ENCODE results near the gene LRRC4C. TPM values are rescaled to one million over a fixed set of nuclear protein-coding genes. Genes with fewer than 3 reads are reported as not detected.
"Not testable (repeated sequence)": the region's sequence is repeated elsewhere in the genome, so short reads cannot be mapped to it uniquely, and the experiment has no call there.

Gene LRRC4C
- total RNA-seq, 1 experiment from 2014 or later = 0.13 TPM

DNA sequence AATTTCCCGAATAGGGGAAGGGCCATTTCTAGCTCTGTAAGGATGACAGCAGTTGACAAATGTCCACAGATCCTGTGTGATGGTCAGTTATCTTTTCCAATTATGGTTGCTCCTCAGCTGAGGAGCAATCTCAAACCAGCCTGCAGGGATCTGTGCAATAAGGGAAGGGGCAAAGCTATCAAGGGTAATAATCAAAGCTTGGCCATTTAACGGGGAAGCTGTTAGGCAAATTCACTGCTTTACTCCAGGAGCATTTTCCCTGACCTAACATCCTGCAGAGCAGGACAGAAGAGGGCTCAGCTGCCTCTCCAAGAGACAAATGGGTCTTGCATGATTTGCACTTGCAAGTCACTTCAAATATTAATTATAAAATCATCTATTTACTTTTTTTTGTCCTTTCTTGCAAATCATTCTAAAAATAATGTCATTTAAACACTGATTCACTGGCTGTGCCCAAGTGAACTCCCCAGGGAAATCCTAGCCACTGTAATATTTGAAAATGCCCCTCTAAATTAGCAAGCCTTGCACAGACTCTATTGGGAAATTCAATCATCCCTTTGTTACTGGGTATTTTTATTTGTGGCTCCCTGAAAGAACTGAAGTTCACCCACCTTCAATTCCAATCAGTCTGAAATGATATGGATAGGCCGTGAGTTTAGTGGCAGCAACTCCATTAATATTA is 1256.7 kb downstream of the LRRC4C start:
- no peak overlapping the region for H4K91ac ChIP-seq (ENCODE audit: insufficient read length, low read depth, low read length)
- H2BK5ac ChIP-seq (ENCODE audit: insufficient read length, low read length) = no peak overlapping the region
- no peak overlapping the region for H3K27ac ChIP-seq (ENCODE audit: insufficient read length, low read depth, low read length)
- no peaks in the 10 kb centered on the region for H3K4me1 ChIP-seq (ENCODE audit: insufficient read depth, low read length)
- no peak overlapping the region for H4K5ac ChIP-seq (ENCODE audit: insufficient read length, low read depth, low read length)
- H3K9me3 ChIP-seq (ENCODE audit: control insufficient read depth, low read depth, low read length) = no peaks in the 10 kb centered on the region
- no peak overlapping the region for H3K23ac ChIP-seq (ENCODE audit: insufficient read length, low read depth, low read length)
- no peak overlapping the region for H3K4me2 ChIP-seq (ENCODE audit: insufficient read depth, insufficient read length, low read length)
- no peaks in the 10 kb centered on the region for H4K20me1 ChIP-seq (ENCODE audit: control insufficient read depth, insufficient read depth, insufficient read length)
- Mint-ChIP-seq H3K27ac (no peak overlapping the region), H3K9me3 (no peaks in the 10 kb centered on the region; a peak in 2 of 5 replicates), H3K4me3 (no peak overlapping the region; a peak in 1 of 5 replicates), H3K27me3 (ENCODE audit: low read depth) (peaks cover 97% of the 10 kb centered on the region), H3K36me3 (ENCODE audit: insufficient read depth in 1 of 3, low read depth in 3 of 3) (no peaks in the 10 kb centered on the region), H3K4me1 (peaks cover 36 to 44% of the 10 kb centered on the region in 2 experiments)
- no peaks in the 10 kb centered on the region for H3K23me2 ChIP-seq (ENCODE audit: insufficient read length, low read depth, low read length, poor library complexity, severe bottlenecking)
- H2BK120ac ChIP-seq (ENCODE audit: low read depth, low read length, poor library complexity, severe bottlenecking) = no peak overlapping the region
- H3K9ac ChIP-seq (ENCODE audit: extremely low read depth, insufficient read length, low read length) = no peak overlapping the region
- no CpG with 5 or more reads among the region's 3 CpGs for WGBS (ENCODE audit: extremely low coverage, insufficient read length, low lambda C conversion rate)
- TF ChIP-seq CTCF (conservative IDR thresholded peaks at IDR 0.05) = no peak
- H3K4ac ChIP-seq (ENCODE audit: low read depth, low read length) = no peak overlapping the region
- H2BK12ac ChIP-seq (ENCODE audit: insufficient read length, low read depth, low read length) = no peak overlapping the region
- H2AK5ac ChIP-seq (ENCODE audit: insufficient read length, low read length) = no peak overlapping the region
- H3K79me2 ChIP-seq (ENCODE audit: insufficient read depth, low read length) = no peaks in the 10 kb centered on the region
- no peak for DNase-seq
- no peak overlapping the region for H4K8ac ChIP-seq (replicated peaks; ENCODE audit: insufficient read length, low read depth, low read length)
- H2BK20ac ChIP-seq (ENCODE audit: low read depth, low read length, poor library complexity, severe bottlenecking) = no peak overlapping the region
- H3K56ac ChIP-seq (ENCODE audit: insufficient read length, low read depth, low read length) = no peak overlapping the region
- no peak overlapping the region for H3T11ph ChIP-seq (ENCODE audit: low read length)
- H2BK15ac ChIP-seq (ENCODE audit: low read depth, low read length) = no peak overlapping the region
- no peaks in the 10 kb centered on the region for H3K79me1 ChIP-seq (ENCODE audit: insufficient read depth, low read depth, low read length, poor library complexity, severe bottlenecking)
- H3K27me3 ChIP-seq (ENCODE audit: insufficient read depth, low read length) = peaks cover 58% of the 10 kb centered on the region
- no peak overlapping the region for H3K18ac ChIP-seq (ENCODE audit: insufficient read length, low read depth, low read length)
- no peak overlapping the region for H2AFZ ChIP-seq (ENCODE audit: low read length)
- no peak overlapping the region for H3K14ac ChIP-seq (ENCODE audit: insufficient read depth, low read length)

DNA sequence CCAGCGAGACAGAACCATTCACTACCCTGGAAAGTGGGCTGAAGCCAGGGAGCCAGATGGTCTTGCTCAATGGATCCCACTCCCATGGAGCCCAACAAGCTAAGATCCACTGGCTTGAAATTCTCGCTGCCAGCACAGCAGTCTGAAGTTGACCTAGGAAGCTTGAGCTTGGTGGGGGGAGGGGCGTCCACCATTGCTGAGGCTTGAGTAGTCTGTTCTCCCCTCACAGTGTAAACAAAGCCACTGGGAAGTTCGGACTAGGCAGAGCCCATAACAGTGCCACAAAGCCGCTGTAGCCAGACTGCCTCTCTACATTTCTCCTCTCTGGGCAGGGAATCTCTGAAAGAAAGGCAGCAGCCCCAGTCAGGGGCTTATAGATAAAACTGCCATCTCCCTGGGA is 1266.9 kb downstream of the LRRC4C start:
- not testable (repeated sequence) for H3K79me2 ChIP-seq (ENCODE audit: insufficient read depth, low read length); H3K23ac ChIP-seq (ENCODE audit: insufficient read length, low read depth, low read length); H3K14ac ChIP-seq (ENCODE audit: insufficient read depth, low read length); H2BK20ac ChIP-seq (ENCODE audit: low read depth, low read length, poor library complexity, severe bottlenecking); H3K4me2 ChIP-seq (ENCODE audit: insufficient read depth, insufficient read length, low read length); H2BK15ac ChIP-seq (ENCODE audit: low read depth, low read length); H4K91ac ChIP-seq (ENCODE audit: insufficient read length, low read depth, low read length); H2BK12ac ChIP-seq (ENCODE audit: insufficient read length, low read depth, low read length); H4K20me1 ChIP-seq (ENCODE audit: control insufficient read depth, insufficient read depth, insufficient read length); H3K4ac ChIP-seq (ENCODE audit: low read depth, low read length); H3K9me3 ChIP-seq (ENCODE audit: control insufficient read depth, low read depth, low read length); H3K27me3 ChIP-seq (ENCODE audit: insufficient read depth, low read length); H2AK5ac ChIP-seq (ENCODE audit: insufficient read length, low read length); H3K4me1 ChIP-seq (ENCODE audit: insufficient read depth, low read length); H3K36me3 Mint-ChIP-seq (ENCODE audit: insufficient read depth in 1 of 3, low read depth in 3 of 3); H3K4me3 Mint-ChIP-seq; H3K79me1 ChIP-seq (ENCODE audit: insufficient read depth, low read depth, low read length, poor library complexity, severe bottlenecking); DNase-seq; H3K9me3 Mint-ChIP-seq; H4K8ac ChIP-seq (replicated peaks; ENCODE audit: insufficient read length, low read depth, low read length); H4K5ac ChIP-seq (ENCODE audit: insufficient read length, low read depth, low read length); H3K27ac Mint-ChIP-seq; H2BK120ac ChIP-seq (ENCODE audit: low read depth, low read length, poor library complexity, severe bottlenecking); H3K23me2 ChIP-seq (ENCODE audit: insufficient read length, low read depth, low read length, poor library complexity, severe bottlenecking); H2AFZ ChIP-seq (ENCODE audit: low read length); H3K9ac ChIP-seq (ENCODE audit: extremely low read depth, insufficient read length, low read length); H2BK5ac ChIP-seq (ENCODE audit: insufficient read length, low read length); H3K27ac ChIP-seq (ENCODE audit: insufficient read length, low read depth, low read length); H3K56ac ChIP-seq (ENCODE audit: insufficient read length, low read depth, low read length); H3T11ph ChIP-seq (ENCODE audit: low read length); H3K18ac ChIP-seq (ENCODE audit: insufficient read length, low read depth, low read length)
- no CpG with 5 or more reads among the region's 5 CpGs for WGBS (ENCODE audit: extremely low coverage, insufficient read length, low lambda C conversion rate)
- peaks cover 52% of the 10 kb centered on the region for H3K27me3 Mint-ChIP-seq (ENCODE audit: low read depth)
- H3K4me1 Mint-ChIP-seq = peaks cover 0 to 11% of the 10 kb centered on the region in 2 experiments; a peak in 2 of 4 replicates

All from H9 (cell line).